Body of pancreas (tissue), 4 donors: ENCODE data around the gene BEND5.

Experiments
- CTCF ChIP-seq, 7 experiments: fragments of 450-650 bp in 4 of 7; fragments of 200-600 bp in 3 of 7; sonication (generic) in 3 of 7; IDR thresholded peaks; one replicate each; pipeline ENCODE4 v1.5.1; 2016 to 2019; ENCODE audit warnings: antibody characterized with exemption in 7 of 7
- POLR2A ChIP-seq, 3 donors: fragments of 450-650 bp; IDR thresholded peaks; one replicate each; pipeline ENCODE4 v1.6.1; 2016; ENCODE audit warnings: antibody characterized with exemption in 3 of 3, mild to moderate bottlenecking in 2 of 3

- TF ChIP-seq POLR2A (IDR thresholded peaks at IDR 0.05) (no peak), CTCF (IDR thresholded peaks at IDR 0.05) (no peak)
These were observed 16.3 kb upstream of the BEND5 start for GRCh38 chr1:48792961-48793360.
